ENCODE measurements around the gene FKBP2.

DNA sequence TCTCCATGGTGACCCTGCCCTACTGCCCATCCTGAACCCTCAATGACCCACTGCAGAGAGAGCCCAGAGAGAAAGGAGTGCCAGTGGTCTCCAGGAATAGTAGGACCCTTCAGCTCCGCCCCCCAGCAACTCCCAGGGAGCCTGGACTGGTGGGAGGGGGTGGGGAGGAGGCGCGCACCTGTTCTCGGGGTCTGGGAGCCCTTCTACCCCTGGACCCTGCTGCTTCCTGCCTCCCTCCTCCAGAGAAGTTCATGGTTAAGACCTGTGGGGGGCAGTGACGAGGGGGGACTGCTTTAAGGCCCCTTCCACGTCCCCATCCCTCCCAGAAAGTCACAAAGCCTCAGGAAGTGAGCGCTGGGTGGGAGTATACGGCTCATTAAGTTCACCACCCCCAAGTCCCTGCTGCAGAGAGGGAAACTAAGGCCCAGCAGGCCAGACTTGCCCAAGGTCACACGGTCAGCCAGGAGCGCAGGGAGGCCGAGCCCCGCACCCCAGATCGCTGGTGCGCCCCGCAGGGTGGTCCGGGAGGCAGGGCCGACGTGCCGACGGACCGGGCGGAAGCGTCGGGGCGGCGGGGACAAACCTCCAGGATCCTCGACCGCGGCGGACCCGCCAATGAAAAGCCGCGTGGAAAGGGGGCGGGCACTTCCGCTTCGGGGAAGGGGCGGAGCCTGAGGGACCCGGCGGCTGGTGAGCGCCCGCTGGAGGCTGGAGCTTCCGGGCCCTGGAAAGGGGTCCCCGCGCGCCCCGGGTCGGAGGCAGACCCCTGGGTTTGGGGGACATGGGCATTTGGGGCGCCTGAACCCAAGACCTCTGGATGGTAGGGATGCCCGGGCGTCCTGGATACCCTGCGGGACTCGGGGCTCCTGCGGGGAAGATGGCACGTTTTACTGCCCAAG lies 15.0 kb upstream of the FKBP2 start, which contains the start of the genes NUDT22 and TRPT1:
- TF ChIP-seq CTCF (IDR thresholded peaks at IDR 0.05) (no peak), EZH2 (IDR thresholded peaks at IDR 0.05) (no peak), EZH2phosphoT487 (IDR thresholded peaks at IDR 0.05) (no peak)
